GM23248 (cell line): Measurements from ENCODE around the gene GPR162.

Source experiments
- EZH2 ChIP-seq: fragments of 200-600 bp; sonication (generic); IDR thresholded peaks from 2 replicates; pipeline ENCODE4 v1.6.1; 2018; ENCODE audit warnings: antibody characterized with exemption, mild to moderate bottlenecking; ENCODE audit not compliant: insufficient read depth, poor library complexity, severe bottlenecking
- EZH2phosphoT487 ChIP-seq: fragments of 200-600 bp; sonication (generic); IDR thresholded peaks from 2 replicates; pipeline ENCODE4 v1.6.1; 2018; ENCODE audit warnings: antibody characterized with exemption, moderate library complexity, mild to moderate bottlenecking, low read depth; ENCODE audit not compliant: insufficient read depth

DNA sequence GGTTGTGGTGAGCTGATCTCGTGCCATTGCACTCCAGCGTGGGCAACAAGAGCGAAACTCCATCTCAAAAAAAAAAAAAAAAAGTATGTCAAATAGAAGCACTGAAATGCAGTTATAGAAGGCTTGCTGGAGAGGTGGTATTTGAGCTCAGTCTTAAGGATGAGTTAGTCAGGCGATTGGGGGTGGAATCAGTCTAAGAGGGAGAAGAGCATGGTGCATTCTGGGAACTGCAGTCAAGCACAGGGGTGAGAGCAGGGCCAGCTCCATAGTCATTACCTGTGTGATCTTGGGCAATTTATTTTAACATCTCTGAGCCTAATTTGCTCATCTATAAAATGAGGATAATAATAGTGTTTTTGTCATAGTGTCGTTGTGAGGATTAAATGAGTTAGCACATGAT is 13.3 kb downstream of the GPR162 start:
- TF ChIP-seq EZH2phosphoT487, result no peak
- no peak for TF ChIP-seq EZH2
